Measurements from ENCODE around the gene PATJ. TPM values are rescaled to one million over a fixed set of nuclear protein-coding genes. Genes with fewer than 3 reads are reported as not detected.

The PATJ gene
- polyA plus RNA-seq, 1 of the 3 experiments (the other 2 are of a cell fraction): 3.0 TPM

DNA sequence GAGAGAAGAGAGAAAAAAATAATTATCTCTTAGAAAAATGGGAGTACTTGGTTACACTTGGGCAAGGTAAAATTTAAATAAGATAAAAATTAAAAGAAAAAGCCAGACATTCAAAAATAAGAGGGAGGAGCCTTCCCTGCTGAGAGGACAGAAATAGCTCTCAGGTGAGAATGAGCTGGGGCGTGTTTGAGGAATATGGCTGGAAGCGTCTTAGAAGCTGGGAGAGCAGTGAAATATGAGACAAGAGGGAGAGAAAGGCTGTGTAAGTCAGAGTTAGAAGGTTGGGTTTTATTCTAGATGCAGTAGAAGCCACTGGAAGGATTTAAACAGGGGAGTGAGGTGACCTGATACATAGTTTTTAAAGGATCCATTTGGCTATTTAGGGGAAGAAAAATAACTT, 298.2 kb downstream of the PATJ start:
- CTCF ChIA-PET: interaction anchor here (1.3 kb wide), 1 partner anchor 43 kb away, joined by 5 read pairs; no protein-coding TSS in a partner anchor
- POLR2A ChIA-PET: no interaction called here
- WGBS (ENCODE audit: low lambda C conversion rate): 64% methylated on average over 2 of the region's 2 CpGs

More for the DNA sequence above, 298.2 kb downstream of the PATJ start:
- Histone ChIP-seq H3K4me3 (ENCODE audit: low read depth in 2 of 2, low read length in 1 of 2) (no peak overlapping the region), H3K9me3 (no peaks in the 10 kb centered on the region), H3K27me3 (ENCODE audit: insufficient read depth) (no peaks in the 10 kb centered on the region), H3K4me2 (no peak overlapping the region), H3K79me2 (ENCODE audit: insufficient read depth) (no peaks in the 10 kb centered on the region), H3K9me2 (no peaks in the 10 kb centered on the region), H4K20me1 (ENCODE audit: insufficient read depth) (no peaks in the 10 kb centered on the region), H3F3A (replicated peaks; ENCODE audit: insufficient read depth) (no peaks in the 10 kb centered on the region), H3K9ac (no peak overlapping the region), H3K4me1 (ENCODE audit: control insufficient read depth in 1 of 2, insufficient read depth in 2 of 2, low read depth in 1 of 2, low read length in 1 of 2) (peaks cover 0 to under 1% of the 10 kb centered on the region in 2 experiments; a peak in 2 of 4 replicates), H3K36me3 (replicated peaks in 1 of 2; ENCODE audit: control insufficient read depth in 1 of 2, insufficient read depth in 2 of 2, low read length in 1 of 2) (no peaks in the 10 kb centered on the region), H2AFZ (ENCODE audit: low read depth) (no peak overlapping the region), H3K27ac (ENCODE audit: low read depth in 2 of 2, low read length in 1 of 2) (no peak overlapping the region)
- no peak for DNase-seq
- TF ChIP-seq SIN3A (IDR thresholded peaks at IDR 0.05; ENCODE audit: borderline replicate concordance, low read depth, low read length): no peak
- TF ChIP-seq, protein P1, sequence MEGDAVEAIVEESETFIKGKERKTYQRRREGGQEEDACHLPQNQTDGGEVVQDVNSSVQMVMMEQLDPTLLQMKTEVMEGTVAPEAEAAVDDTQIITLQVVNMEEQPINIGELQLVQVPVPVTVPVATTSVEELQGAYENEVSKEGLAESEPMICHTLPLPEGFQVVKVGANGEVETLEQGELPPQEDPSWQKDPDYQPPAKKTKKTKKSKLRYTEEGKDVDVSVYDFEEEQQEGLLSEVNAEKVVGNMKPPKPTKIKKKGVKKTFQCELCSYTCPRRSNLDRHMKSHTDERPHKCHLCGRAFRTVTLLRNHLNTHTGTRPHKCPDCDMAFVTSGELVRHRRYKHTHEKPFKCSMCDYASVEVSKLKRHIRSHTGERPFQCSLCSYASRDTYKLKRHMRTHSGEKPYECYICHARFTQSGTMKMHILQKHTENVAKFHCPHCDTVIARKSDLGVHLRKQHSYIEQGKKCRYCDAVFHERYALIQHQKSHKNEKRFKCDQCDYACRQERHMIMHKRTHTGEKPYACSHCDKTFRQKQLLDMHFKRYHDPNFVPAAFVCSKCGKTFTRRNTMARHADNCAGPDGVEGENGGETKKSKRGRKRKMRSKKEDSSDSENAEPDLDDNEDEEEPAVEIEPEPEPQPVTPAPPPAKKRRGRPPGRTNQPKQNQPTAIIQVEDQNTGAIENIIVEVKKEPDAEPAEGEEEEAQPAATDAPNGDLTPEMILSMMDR (IDR thresholded peaks at IDR 0.05): no peak
- no peak for TF ChIP-seq MXI1 (IDR thresholded peaks at IDR 0.05; ENCODE audit: low read depth, low read length)
- TF ChIP-seq, protein P2, sequence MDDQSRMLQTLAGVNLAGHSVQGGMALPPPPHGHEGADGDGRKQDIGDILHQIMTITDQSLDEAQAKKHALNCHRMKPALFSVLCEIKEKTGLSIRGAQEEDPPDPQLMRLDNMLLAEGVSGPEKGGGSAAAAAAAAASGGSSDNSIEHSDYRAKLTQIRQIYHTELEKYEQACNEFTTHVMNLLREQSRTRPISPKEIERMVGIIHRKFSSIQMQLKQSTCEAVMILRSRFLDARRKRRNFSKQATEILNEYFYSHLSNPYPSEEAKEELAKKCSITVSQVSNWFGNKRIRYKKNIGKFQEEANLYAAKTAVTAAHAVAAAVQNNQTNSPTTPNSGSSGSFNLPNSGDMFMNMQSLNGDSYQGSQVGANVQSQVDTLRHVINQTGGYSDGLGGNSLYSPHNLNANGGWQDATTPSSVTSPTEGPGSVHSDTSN (IDR thresholded peaks at IDR 0.05): no peak
- no peak for TF ChIP-seq RFX5 (IDR thresholded peaks at IDR 0.05; ENCODE audit: low read length)
- TF ChIP-seq, protein P3, sequence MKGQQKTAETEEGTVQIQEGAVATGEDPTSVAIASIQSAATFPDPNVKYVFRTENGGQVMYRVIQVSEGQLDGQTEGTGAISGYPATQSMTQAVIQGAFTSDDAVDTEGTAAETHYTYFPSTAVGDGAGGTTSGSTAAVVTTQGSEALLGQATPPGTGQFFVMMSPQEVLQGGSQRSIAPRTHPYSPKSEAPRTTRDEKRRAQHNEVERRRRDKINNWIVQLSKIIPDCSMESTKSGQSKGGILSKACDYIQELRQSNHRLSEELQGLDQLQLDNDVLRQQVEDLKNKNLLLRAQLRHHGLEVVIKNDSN (IDR thresholded peaks at IDR 0.05; ENCODE audit: borderline replicate concordance, low read depth): no peak
- no peak for TF ChIP-seq NRF1 (IDR thresholded peaks at IDR 0.05; ENCODE audit: low read depth, low read length)
- TF ChIP-seq JUND (IDR thresholded peaks at IDR 0.05): no peak
- TF ChIP-seq RXRA (IDR thresholded peaks at IDR 0.05; ENCODE audit: borderline replicate concordance, low read depth): no peak
- no peak for TF ChIP-seq FOXM1 (IDR thresholded peaks at IDR 0.05; ENCODE audit: low read depth)
- TF ChIP-seq SMC3 (IDR thresholded peaks at IDR 0.05; ENCODE audit: low read depth, low read length): no peak
- no peak for TF ChIP-seq YY1 (IDR thresholded peaks at IDR 0.05; ENCODE audit: low read depth)
- no peak for TF ChIP-seq ELF1 (IDR thresholded peaks at IDR 0.05)
- TF ChIP-seq, protein P4, sequence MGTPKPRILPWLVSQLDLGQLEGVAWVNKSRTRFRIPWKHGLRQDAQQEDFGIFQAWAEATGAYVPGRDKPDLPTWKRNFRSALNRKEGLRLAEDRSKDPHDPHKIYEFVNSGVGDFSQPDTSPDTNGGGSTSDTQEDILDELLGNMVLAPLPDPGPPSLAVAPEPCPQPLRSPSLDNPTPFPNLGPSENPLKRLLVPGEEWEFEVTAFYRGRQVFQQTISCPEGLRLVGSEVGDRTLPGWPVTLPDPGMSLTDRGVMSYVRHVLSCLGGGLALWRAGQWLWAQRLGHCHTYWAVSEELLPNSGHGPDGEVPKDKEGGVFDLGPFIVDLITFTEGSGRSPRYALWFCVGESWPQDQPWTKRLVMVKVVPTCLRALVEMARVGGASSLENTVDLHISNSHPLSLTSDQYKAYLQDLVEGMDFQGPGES (IDR thresholded peaks at IDR 0.05; ENCODE audit: low read depth, low read length): no peak
- no peak for TF ChIP-seq RCOR1 (IDR thresholded peaks at IDR 0.05; ENCODE audit: low read length)
- TF ChIP-seq, protein P5, sequence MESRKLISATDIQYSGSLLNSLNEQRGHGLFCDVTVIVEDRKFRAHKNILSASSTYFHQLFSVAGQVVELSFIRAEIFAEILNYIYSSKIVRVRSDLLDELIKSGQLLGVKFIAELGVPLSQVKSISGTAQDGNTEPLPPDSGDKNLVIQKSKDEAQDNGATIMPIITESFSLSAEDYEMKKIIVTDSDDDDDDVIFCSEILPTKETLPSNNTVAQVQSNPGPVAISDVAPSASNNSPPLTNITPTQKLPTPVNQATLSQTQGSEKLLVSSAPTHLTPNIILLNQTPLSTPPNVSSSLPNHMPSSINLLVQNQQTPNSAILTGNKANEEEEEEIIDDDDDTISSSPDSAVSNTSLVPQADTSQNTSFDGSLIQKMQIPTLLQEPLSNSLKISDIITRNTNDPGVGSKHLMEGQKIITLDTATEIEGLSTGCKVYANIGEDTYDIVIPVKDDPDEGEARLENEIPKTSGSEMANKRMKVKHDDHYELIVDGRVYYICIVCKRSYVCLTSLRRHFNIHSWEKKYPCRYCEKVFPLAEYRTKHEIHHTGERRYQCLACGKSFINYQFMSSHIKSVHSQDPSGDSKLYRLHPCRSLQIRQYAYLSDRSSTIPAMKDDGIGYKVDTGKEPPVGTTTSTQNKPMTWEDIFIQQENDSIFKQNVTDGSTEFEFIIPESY (IDR thresholded peaks at IDR 0.05; ENCODE audit: borderline replicate concordance, low read depth): no peak
- TF ChIP-seq, protein P6, sequence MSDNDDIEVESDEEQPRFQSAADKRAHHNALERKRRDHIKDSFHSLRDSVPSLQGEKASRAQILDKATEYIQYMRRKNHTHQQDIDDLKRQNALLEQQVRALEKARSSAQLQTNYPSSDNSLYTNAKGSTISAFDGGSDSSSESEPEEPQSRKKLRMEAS (IDR thresholded peaks at IDR 0.05; ENCODE audit: low read depth): no peak
- no peak for TF ChIP-seq POLR2AphosphoS5 (IDR thresholded peaks at IDR 0.05; ENCODE audit: low read depth, low read length)

Data from SK-N-SH (cell line).